RKO (cell line): ENCODE measurements around the gene TMEM263.
"Not testable (repeated sequence)": the region's sequence is repeated elsewhere in the genome, so short reads cannot be mapped to it uniquely, and the experiment has no call there.

Experiments
- DNase-seq: peaks from one replicate; pipeline ENCODE4 v3.0.0-alpha.2; 2016; ENCODE audit warnings: low spot score

TMEM263 gene

DNA sequence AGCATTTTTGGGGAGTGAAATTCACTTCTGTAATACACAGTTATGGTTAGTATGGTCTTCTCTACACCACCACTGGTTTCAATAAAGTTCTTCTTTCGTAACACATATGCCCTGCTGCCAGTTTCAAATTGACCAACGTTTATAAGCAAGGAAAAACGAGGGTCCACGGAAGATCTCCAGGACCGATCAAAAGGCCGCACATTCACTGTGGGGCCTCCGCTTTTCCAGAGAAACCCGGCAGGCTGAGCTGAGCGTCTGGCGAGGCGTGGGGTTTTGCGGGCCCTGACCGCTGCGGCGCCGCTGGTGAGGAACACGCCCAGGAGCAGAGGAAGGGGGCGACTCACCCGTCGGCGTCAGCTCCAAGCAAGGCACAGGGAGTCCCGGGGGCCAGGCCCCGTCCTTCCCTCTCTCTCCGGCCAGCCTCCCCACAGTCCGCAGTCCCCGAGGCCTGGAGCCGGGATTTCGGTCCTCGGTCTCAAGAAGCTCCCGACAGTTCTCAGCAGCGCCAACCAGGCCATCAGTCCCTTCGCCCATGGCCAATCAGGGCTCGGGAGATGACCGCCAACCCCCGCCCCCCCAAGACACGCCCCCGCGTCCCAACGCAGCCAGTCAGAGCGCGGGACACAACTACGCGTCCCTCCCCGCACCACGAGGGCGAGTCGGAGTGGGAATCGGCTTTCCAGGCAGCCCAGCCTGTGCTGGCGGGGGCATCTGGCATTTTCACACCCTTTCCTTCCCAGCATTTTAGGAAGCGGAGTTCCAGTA, 31.1 kb downstream of the TMEM263 start, which contains the start of gene MTERF2:
MTERF2 (minus strand) TSS at position 522 of the 765 bp plus-strand sequence. CDS start 8,432 bp downstream, outside the sequence.
- peak; percentile 92 for DNase-seq

- DNase-seq, result no peak
Observed at GRCh38 chr12:106987846-106988245, 32.1 kb downstream of the TMEM263 start.

DNA sequence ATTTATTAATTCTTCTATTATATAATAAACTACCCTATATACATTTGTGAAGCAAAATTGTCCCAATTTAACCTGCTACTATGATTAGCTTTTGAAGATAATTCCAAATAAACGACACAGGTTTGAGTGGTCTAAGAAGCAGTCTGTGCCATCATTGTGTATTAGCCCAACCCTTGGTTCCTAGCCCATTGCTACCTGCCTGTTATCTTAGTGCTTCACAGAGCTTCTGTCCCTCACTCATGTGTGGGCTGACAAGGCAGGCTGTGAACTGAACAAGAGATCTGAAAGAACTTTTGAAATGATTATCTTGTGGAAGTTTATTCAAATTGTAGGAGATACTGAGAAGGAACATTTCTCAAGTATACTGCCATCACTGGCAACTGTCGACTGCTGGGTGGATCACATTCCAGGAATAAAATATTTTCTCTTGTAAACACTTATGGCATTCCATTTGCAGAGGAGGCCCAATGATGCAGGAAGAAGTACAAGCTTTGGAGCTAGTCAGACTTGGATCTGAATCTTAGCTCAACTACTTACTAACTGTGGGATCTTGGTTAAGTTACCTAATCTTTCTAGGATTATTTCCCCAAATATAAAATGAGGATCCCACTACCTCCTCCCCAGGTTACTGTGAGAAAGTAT, 39.0 kb downstream of the TMEM263 start:
- no peak for DNase-seq

DNA sequence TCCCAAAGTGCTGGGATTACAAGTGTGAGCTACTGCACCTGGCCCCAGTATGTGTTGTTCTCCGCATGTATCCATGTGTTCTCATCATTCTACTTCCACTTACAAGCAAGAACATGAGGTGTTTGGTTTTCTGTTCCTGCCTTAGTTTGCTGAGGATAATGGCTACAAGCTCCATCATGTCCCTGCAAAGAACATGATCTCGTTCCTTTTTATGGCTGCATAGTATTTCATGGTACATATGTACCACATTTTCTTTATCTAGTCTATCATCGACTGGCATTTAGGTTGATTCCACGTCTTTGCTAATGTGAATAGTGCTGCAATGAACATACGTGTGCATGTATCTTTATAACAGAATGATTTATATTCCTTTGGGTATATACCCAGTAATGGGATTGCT, 40.4 kb downstream of the TMEM263 start:
- not testable (repeated sequence) for DNase-seq

- no peak for DNase-seq
Observed at GRCh38 chr12:106997916-106998315, 42.2 kb downstream of the TMEM263 start.

DNA sequence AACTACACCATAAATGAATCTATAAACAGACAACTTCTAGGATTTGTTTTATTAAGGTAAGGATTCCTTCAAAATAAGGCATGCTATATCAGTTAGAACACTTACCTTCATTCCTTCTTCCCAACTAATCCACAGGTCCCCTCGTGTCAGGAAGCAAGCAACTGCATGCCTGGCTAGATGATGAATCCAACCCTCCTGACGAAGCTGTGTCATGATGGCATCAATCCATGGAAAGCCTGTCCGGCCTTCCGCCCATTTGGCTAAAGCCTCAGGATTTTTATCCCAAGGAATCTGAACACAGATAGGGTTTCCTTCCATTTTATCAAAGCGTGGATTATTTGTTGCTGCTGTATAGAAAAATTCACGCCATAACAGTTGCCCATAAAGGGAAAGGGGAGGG, 43.7 kb downstream of the TMEM263 start:
- no peak for DNase-seq

DNA sequence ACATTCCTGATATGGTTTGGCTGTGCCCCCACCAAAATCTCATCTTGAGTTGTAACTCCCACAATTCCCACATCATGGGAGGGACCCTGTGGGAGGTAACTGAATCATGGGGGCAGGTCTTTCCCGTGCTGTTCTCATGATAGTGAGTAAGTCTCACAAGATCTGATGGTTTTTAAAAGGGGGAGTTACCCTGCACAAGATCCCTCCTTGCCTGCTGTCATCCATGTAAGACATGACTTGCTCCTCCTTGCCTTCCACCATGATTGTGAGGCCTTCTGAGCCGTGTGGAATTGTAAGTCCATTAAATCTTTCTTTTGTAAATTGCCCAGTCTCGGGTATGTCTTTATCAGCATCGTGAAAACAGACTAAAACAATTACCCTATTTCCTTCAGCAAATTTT, 47.0 kb downstream of the TMEM263 start:
- DNase-seq, result peak; percentile 14

DNA sequence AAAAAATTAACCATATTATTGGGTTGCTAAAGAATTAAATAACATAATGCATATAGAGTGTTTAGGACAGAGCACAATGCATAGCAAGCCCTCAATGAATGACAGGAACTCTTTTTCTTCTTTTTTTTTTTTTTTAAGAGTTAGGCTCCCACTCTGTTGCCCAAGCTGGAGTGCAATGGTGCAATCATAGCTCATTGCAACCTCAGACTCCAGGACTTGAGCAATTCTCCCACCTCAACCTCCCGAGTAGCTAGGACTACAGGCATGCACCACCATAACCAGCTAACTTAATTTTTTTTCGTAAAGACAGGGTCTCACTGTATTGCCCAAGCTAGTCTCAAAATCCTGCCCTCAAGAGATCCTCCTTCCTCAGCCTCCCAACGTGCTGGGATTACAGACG, 51.7 kb downstream of the TMEM263 start:
- DNase-seq, result no peak

GRCh38 chr12:107011519-107011918, 55.8 kb downstream of the TMEM263 start:
- DNase-seq, result no peak

DNA sequence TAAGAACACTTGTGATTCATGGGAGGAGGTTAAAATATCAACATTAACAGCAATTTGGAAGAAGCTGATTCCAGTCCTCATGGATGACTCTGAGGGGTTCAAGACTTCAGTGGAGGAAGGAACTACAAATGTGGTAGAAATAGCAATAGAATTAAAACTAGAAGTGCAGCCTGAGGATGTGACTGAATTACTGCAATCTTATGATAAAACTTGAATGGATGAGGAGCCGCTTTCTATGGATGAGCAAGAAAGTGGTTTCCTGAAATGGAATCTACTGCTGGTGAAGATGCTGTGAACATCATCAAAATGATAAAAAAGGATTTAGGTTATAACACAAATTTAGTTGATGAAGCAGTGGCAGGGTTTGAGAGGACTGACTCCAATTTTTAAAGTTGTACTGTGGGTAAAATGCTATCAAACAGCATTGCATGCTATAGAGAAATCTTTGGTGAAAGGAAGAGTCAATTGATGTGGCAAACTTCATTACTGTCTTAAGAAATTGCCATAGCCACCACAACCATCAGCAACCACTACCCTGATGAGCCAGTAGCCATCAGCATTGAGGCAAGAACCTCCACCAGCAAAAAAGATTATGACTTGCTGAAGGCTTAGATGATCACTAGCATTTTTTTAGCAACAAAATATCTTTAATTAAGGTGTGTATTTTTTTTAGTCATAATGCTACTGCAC, 57.2 kb downstream of the TMEM263 start:
- DNase-seq, result no peak

DNA sequence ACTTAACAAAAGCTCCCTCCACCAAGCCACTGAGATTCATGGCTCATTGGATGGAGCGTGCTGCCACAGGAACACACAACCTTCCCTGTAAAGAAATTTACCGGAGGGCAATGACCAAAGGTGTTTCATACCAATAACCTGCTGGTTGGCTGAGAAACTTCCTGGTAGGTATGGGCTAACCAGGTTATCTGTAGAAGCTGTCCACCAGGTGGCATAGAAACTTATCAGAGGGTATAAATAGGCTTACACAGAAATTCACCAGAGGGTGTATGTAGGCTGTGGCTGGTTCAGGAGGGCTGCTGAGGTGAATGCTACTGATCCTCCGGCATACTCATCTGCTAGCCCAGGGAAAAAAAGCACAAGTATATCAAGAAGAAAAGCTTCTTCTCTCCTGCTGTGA, 58.3 kb downstream of the TMEM263 start:
- DNase-seq, result no peak

GRCh38 chr12:107017042-107017441, 61.3 kb downstream of the TMEM263 start:
- no peak for DNase-seq

- no peak for DNase-seq
Observed at GRCh38 chr12:107019546-107019945, 63.8 kb downstream of the TMEM263 start.
